IPS-15b (cell line): ENCODE measurements around the gene LRRC3.

Source experiments
- H3K27me3 ChIP-seq: one replicate; pipeline ENCODE4 v1.6.1; 2013; ENCODE audit warnings: low read length; ENCODE audit not compliant: control insufficient read depth, insufficient read depth
- H3K36me3 ChIP-seq: one replicate; pipeline ENCODE4 v1.6.1; 2013; ENCODE audit warnings: low read length; ENCODE audit not compliant: control insufficient read depth, insufficient read depth
- H3K4me1 ChIP-seq: one replicate; pipeline ENCODE4 v1.6.1; 2013; ENCODE audit warnings: mild to moderate bottlenecking, low read length; ENCODE audit not compliant: control insufficient read depth, insufficient read depth
- H3K4me3 ChIP-seq: one replicate; pipeline ENCODE4 v1.5.1; 2013; ENCODE audit warnings: low read depth, low read length
- H3K9ac ChIP-seq: one replicate; pipeline ENCODE4 v1.6.1; 2013; ENCODE audit warnings: low read depth, mild to moderate bottlenecking, low read length
- H3K9me3 ChIP-seq: one replicate; pipeline ENCODE4 v1.6.1; 2013; ENCODE audit warnings: mild to moderate bottlenecking, low read length; ENCODE audit not compliant: control insufficient read depth, insufficient read depth

The LRRC3 gene

DNA sequence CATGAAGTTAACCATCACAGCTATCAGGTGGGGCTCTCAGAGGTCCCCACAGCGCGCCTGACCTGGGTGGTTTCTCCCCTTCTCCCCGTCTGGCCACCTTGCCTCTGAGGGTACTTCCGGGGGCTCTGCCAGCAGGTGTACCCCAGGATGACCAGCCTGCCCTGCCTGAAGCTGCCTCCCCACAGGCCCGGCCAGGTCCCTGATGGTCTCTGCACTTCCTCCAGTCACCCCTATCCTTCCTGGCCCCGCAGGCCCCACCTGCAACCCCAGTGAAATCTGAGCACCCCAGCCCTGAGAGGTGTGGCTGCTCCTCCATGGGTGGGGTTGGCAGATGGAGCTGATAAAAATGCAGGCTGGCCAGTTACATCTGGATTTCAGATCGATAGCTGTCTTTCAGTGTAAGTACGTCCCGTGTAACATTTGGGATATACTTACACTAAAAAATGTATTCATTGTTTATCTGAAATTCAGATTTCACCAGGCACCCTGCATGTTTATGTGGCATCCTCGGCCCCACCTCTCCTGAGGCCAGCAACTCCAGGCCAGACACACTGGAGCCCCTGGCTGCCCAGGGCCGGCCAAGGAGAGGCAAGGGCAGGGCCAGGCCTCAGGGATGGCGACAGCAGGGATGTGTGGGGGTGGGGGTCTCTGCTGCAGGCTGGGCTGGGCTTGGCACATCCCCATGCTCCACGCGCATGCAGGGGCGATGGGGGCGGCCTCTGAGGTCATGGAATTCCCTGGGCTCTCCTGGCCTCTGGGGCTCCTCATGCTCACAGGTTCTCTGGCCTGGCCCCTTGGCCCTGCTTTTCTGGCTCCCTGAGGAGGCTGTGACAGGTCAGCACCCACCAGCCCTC lies 25.1 kb downstream of the LRRC3 start:
- H3K36me3 ChIP-seq, result no peaks in the 10 kb centered on the region
- no peak overlapping the region for H3K9ac ChIP-seq
- no peak overlapping the region for H3K4me3 ChIP-seq
- H3K9me3 ChIP-seq, result no peaks in the 10 kb centered on the region
- H3K27me3 ChIP-seq, result no peaks in the 10 kb centered on the region
- H3K4me1 ChIP-seq, result no peaks in the 10 kb centered on the region

DNA sequence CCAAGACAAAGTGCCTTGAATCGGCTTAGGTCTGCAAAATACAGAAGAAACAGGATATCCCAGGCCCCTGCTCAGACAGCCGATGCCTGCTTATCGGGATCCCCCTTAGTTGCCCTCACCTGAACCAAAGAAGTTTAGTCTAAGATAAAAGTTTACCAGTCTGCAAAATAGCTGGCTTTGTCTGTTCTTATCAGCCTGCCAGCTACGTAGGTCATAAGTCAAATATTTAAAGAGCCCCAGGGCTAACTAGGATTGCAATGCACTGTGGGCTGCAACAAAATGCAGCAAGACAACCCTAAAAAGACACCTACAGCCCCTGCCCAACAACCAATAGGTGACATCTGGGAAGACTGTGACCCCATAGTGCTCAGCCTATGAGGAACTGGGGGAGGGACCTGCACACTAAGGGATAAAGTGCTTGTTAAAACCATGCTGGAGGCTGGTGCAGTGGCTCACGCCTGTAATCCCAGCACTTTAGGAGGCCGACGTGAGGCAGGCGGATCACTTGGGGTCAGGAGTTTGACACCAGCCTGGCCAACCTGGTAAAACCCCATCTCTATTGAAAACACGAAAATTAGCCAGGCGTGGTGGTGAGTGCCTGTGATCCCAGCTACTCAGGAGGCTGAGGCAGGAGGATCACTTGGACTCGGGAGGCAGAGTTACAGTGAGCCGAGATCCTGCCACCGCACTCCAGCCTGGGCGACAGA lies 27.4 kb downstream of the LRRC3 start:
- Histone ChIP-seq H3K9me3 (no peaks in the 10 kb centered on the region), H3K27me3 (no peaks in the 10 kb centered on the region), H3K9ac (no peak overlapping the region), H3K36me3 (no peaks in the 10 kb centered on the region), H3K4me3 (no peak overlapping the region), H3K4me1 (no peaks in the 10 kb centered on the region)

- Histone ChIP-seq H3K4me3 (no peak overlapping the region), H3K4me1 (no peaks in the 10 kb centered on the region), H3K27me3 (no peaks in the 10 kb centered on the region), H3K9me3 (no peaks in the 10 kb centered on the region), H3K36me3 (no peaks in the 10 kb centered on the region), H3K9ac (no peak overlapping the region)
These were observed 28.3 kb downstream of the LRRC3 start for GRCh38 chr21:44483288-44484237.

- no peaks in the 10 kb centered on the region for H3K27me3 ChIP-seq
- H3K36me3 ChIP-seq, result no peaks in the 10 kb centered on the region
- no peak overlapping the region for H3K9ac ChIP-seq
- no peak overlapping the region for H3K4me3 ChIP-seq
- no peaks in the 10 kb centered on the region for H3K4me1 ChIP-seq
- H3K9me3 ChIP-seq, result no peaks in the 10 kb centered on the region
These were observed 29.4 kb downstream of the LRRC3 start for GRCh38 chr21:44484498-44485253.

- Histone ChIP-seq H3K4me3 (peak overlapping the region; percentile 37), H3K9me3 (no peaks in the 10 kb centered on the region), H3K27me3 (no peaks in the 10 kb centered on the region), H3K9ac (no peak overlapping the region), H3K36me3 (no peaks in the 10 kb centered on the region), H3K4me1 (no peaks in the 10 kb centered on the region)
These were observed 30.0 kb downstream of the LRRC3 start for GRCh38 chr21:44485254-44485793.

- H3K9ac ChIP-seq, result no peak overlapping the region
- peak overlapping the region; percentile 37 for H3K4me3 ChIP-seq
- no peaks in the 10 kb centered on the region for H3K4me1 ChIP-seq
- H3K36me3 ChIP-seq, result no peaks in the 10 kb centered on the region
- H3K27me3 ChIP-seq, result no peaks in the 10 kb centered on the region
- no peaks in the 10 kb centered on the region for H3K9me3 ChIP-seq
These were observed 30.5 kb downstream of the LRRC3 start for GRCh38 chr21:44485796-44486195.

DNA sequence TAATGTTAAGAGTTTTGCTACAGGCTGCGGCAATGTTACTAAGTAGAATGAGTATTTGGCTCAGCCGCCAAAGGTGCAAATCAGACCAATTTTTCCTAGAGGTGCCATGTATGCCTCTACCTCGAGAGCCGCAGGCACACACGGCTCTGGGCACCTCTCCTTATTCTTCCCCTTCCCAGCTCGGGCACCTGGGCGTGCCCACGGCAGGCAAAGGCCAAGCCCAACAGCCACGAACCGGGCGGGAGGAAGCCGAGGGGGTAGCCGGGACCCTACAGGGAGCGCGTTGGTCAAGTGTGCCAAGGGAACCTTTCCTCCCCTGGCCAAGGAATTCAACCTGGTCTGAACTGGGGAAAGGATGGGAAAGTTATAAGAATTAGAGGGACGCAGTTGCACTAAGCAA lies 31.0 kb downstream of the LRRC3 start:
- no peaks in the 10 kb centered on the region for H3K9me3 ChIP-seq
- H3K36me3 ChIP-seq, result no peaks in the 10 kb centered on the region
- peak overlapping the region; percentile 37 for H3K4me3 ChIP-seq
- H3K27me3 ChIP-seq, result no peaks in the 10 kb centered on the region
- no peaks in the 10 kb centered on the region for H3K4me1 ChIP-seq
- no peak overlapping the region for H3K9ac ChIP-seq

DNA sequence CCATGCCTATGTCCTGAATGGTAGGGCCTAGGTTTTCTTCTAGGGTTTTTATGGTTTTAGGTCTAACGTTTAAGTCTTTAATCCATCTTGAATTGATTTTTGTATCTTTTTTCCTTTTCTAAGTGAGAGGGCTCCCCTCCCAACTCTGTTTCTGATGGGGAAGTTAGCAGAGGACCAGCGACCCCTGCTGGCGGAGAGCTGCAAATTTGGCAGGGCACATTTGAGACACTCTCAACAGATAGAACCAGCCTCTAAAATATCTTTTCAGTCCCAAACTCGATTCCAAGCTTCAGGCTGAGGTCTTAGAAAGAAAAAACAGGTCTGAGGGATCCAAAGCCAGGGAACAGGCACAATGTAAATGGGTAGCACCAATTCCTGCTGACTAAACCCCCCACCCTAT lies 32.5 kb downstream of the LRRC3 start:
- peaks cover 11% of the 10 kb centered on the region for H3K9me3 ChIP-seq
- H3K4me3 ChIP-seq, result no peak overlapping the region
- H3K27me3 ChIP-seq, result no peaks in the 10 kb centered on the region
- no peaks in the 10 kb centered on the region for H3K4me1 ChIP-seq
- H3K9ac ChIP-seq, result no peak overlapping the region
- no peaks in the 10 kb centered on the region for H3K36me3 ChIP-seq

DNA sequence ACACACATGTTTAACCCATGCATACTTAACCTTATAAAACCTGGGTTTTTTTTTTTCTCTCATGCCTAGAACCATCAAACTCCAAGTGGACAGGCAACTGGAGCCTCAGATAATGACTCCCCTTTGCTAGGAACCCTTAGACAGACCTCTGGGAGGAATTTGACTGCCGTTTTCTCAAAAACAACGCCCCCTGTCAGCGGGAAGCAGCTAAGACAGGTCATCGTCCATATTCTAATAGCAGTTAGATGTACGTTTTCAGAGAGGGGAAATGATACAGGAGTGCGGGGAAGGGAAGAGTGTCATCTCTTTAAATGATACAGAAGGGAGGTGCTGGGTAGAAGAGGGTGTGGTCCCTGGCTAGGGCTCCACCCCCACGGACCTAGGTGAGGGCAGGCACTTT lies 34.7 kb downstream of the LRRC3 start:
- Histone ChIP-seq H3K4me1 (no peaks in the 10 kb centered on the region), H3K9me3 (peaks cover 18% of the 10 kb centered on the region), H3K9ac (no peak overlapping the region), H3K4me3 (no peak overlapping the region), H3K36me3 (no peaks in the 10 kb centered on the region), H3K27me3 (no peaks in the 10 kb centered on the region)

GRCh38 chr21:44490405-44490804 lies 35.1 kb downstream of the LRRC3 start:
- Histone ChIP-seq H3K27me3 (no peaks in the 10 kb centered on the region), H3K9me3 (peaks cover 18% of the 10 kb centered on the region), H3K4me3 (no peak overlapping the region), H3K36me3 (no peaks in the 10 kb centered on the region), H3K9ac (no peak overlapping the region), H3K4me1 (no peaks in the 10 kb centered on the region)

- peaks cover 18% of the 10 kb centered on the region for H3K9me3 ChIP-seq
- no peaks in the 10 kb centered on the region for H3K4me1 ChIP-seq
- H3K27me3 ChIP-seq, result no peaks in the 10 kb centered on the region
- no peak overlapping the region for H3K9ac ChIP-seq
- no peak overlapping the region for H3K4me3 ChIP-seq
- H3K36me3 ChIP-seq, result no peaks in the 10 kb centered on the region
These were observed 35.5 kb downstream of the LRRC3 start for GRCh38 chr21:44490816-44491215.
